ENCODE measurements around the gene SCAI. TPM values are rescaled to one million over a fixed set of nuclear protein-coding genes. Genes with fewer than 3 reads are reported as not detected.

The SCAI gene
- total and polyA plus RNA-seq, 2 experiments from 2014 or later, result 13.3 to 35.0 TPM

- no peak overlapping the region for H3K4me3 Mint-ChIP-seq
- Histone ChIP-seq H3K27me3 (ENCODE audit: insufficient read depth) (no peaks in the 10 kb centered on the region), H3K4me2 (no peak overlapping the region), H2AFZ (no peak overlapping the region), H4K20me1 (replicated peaks; ENCODE audit: insufficient read depth) (peaks cover 14% of the 10 kb centered on the region), H3K4me3 (no peak overlapping the region), H3K9me2 (ENCODE audit: insufficient read depth) (no peaks in the 10 kb centered on the region), H3K4me1 (ENCODE audit: insufficient read depth) (no peaks in the 10 kb centered on the region), H3F3A (replicated peaks; ENCODE audit: low read depth) (no peaks in the 10 kb centered on the region), H3K79me2 (replicated peaks; ENCODE audit: insufficient read depth) (peaks cover 20% of the 10 kb centered on the region), H3K36me3 (ENCODE audit: insufficient read depth) (peaks cover 8% of the 10 kb centered on the region; the same call in 1 of the 2 replicates), H3K27ac (ENCODE audit: low read depth) (no peak overlapping the region)
- no peak for TF ChIP-seq CREB1 (CRISPR knock-in tag; IDR thresholded peaks at IDR 0.05; ENCODE audit: low read depth)
- TF ChIP-seq REST (IDR thresholded peaks at IDR 0.05; ENCODE audit: unreplicated experiment), result no peak
- TF ChIP-seq STAT1 (IDR thresholded peaks at IDR 0.05; ENCODE audit: unreplicated experiment), result no peak
- TF ChIP-seq ZNF114 (CRISPR knock-in tag; IDR thresholded peaks at IDR 0.05), result no peak
- TF ChIP-seq EZH2phosphoT487 (IDR thresholded peaks at IDR 0.05; ENCODE audit: unreplicated experiment), result no peak
- no peak for TF ChIP-seq EZH2 (IDR thresholded peaks at IDR 0.05; ENCODE audit: low read depth, unreplicated experiment)
- no peak for TF ChIP-seq ZNF331 (CRISPR knock-in tag; IDR thresholded peaks at IDR 0.05; ENCODE audit: low read depth)
- TF ChIP-seq ZNF462 (CRISPR knock-in tag; IDR thresholded peaks at IDR 0.05), result no peak
- TF ChIP-seq, protein P1, sequence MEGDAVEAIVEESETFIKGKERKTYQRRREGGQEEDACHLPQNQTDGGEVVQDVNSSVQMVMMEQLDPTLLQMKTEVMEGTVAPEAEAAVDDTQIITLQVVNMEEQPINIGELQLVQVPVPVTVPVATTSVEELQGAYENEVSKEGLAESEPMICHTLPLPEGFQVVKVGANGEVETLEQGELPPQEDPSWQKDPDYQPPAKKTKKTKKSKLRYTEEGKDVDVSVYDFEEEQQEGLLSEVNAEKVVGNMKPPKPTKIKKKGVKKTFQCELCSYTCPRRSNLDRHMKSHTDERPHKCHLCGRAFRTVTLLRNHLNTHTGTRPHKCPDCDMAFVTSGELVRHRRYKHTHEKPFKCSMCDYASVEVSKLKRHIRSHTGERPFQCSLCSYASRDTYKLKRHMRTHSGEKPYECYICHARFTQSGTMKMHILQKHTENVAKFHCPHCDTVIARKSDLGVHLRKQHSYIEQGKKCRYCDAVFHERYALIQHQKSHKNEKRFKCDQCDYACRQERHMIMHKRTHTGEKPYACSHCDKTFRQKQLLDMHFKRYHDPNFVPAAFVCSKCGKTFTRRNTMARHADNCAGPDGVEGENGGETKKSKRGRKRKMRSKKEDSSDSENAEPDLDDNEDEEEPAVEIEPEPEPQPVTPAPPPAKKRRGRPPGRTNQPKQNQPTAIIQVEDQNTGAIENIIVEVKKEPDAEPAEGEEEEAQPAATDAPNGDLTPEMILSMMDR (conservative IDR thresholded peaks at IDR 0.05; ENCODE audit: low read depth in 2 of 2), result no peak
- TF ChIP-seq NANOG (IDR thresholded peaks at IDR 0.05; ENCODE audit: borderline replicate concordance), result no peak
- no peak for TF ChIP-seq JUNB (IDR thresholded peaks at IDR 0.05; ENCODE audit: unreplicated experiment)
- TF ChIP-seq, protein P2, sequence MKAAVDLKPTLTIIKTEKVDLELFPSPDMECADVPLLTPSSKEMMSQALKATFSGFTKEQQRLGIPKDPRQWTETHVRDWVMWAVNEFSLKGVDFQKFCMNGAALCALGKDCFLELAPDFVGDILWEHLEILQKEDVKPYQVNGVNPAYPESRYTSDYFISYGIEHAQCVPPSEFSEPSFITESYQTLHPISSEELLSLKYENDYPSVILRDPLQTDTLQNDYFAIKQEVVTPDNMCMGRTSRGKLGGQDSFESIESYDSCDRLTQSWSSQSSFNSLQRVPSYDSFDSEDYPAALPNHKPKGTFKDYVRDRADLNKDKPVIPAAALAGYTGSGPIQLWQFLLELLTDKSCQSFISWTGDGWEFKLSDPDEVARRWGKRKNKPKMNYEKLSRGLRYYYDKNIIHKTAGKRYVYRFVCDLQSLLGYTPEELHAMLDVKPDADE (IDR thresholded peaks at IDR 0.05), result no peak
- TF ChIP-seq POLR2AphosphoS5 (IDR thresholded peaks at IDR 0.05; ENCODE audit: low read depth), result no peak
- H3K4me1 Mint-ChIP-seq, result no peaks in the 10 kb centered on the region
- H3K9me3 Mint-ChIP-seq, result no peaks in the 10 kb centered on the region
- no peaks in the 10 kb centered on the region for H3K27me3 Mint-ChIP-seq (ENCODE audit: insufficient read depth, low read depth, poor library complexity)
- no peak overlapping the region for H3K27ac Mint-ChIP-seq
- H3K36me3 Mint-ChIP-seq (ENCODE audit: low read depth), result peaks cover 16% of the 10 kb centered on the region
- ATAC-seq (no peak), DNase-seq (ENCODE audit: low spot score) (no peak)
Measured at GRCh38 chr9:125166762-125167161, 23.4 kb upstream of the SCAI start.
